Small intestine (tissue), 7 donors: ENCODE measurements around the gene CD180. TPM values are rescaled to one million over a fixed set of nuclear protein-coding genes. Genes with fewer than 3 reads are reported as not detected.

Experiments
- DNase-seq, 2 donors: peaks; one replicate each; pipeline versions ENCODE4 v3.0.0 to v3.0.0-alpha.2; 2013
- FAIRE-seq: peaks from 2 replicates; lab custom pipeline; 2012; peaks lifted over from hg19 to GRCh38; lab: Jason Lieb, UNC
- H3K27ac ChIP-seq, 3 donors: one replicate each; pipeline ENCODE4 v1.5.1; 2013; ENCODE audit warnings: low read length in 2 of 3, mild to moderate bottlenecking in 2 of 3, control low read depth in 1 of 3, inconsistent platforms in 1 of 3, low read depth in 1 of 3, moderate library complexity in 1 of 3
- H3K27me3 ChIP-seq, 3 donors: one replicate each; pipeline ENCODE4 v1.6.1; 2013; ENCODE audit warnings: low read length in 3 of 3, inconsistent platforms in 1 of 3; ENCODE audit not compliant: control insufficient read depth in 3 of 3, insufficient read depth in 3 of 3
- H3K36me3 ChIP-seq, 3 donors: one replicate each; pipeline ENCODE4 v1.6.1; 2013; ENCODE audit warnings: low read length in 3 of 3, inconsistent platforms in 1 of 3, low read depth in 1 of 3, mild to moderate bottlenecking in 1 of 3, moderate library complexity in 1 of 3; ENCODE audit not compliant: control insufficient read depth in 3 of 3, insufficient read depth in 2 of 3
- H3K4me1 ChIP-seq, 3 donors: one replicate each; pipeline ENCODE4 v1.6.1; 2013; ENCODE audit warnings: low read length in 2 of 3, inconsistent platforms in 1 of 3, low read depth in 1 of 3, mild to moderate bottlenecking in 1 of 3, moderate library complexity in 1 of 3; ENCODE audit not compliant: control insufficient read depth in 3 of 3, insufficient read depth in 2 of 3
- H3K4me3 ChIP-seq, 3 donors: one replicate each; pipeline ENCODE4 v1.5.1; 2013; ENCODE audit warnings: low read length in 3 of 3, control low read depth in 1 of 3, inconsistent platforms in 1 of 3, low read depth in 1 of 3, mild to moderate bottlenecking in 1 of 3, moderate library complexity in 1 of 3
- H3K9me3 ChIP-seq, 2 donors: one replicate each; pipeline ENCODE4 v1.6.1; 2013; ENCODE audit warnings: low read depth in 1 of 2, low read length in 1 of 2; ENCODE audit not compliant: control insufficient read depth in 2 of 2, insufficient read depth in 1 of 2
- WGBS, 3 donors: extraction: QIAGEN DNeasy Blood & Tissue Kit; methylation state at CpG; one replicate each; pipeline ENCODE4 v1.1.7; 2013; 5-methylcytosine and 5-hydroxymethylcytosine counted together
- polyA plus RNA-seq, 4 donors: library from polyadenylated mRNA; stranded (reverse) in 3 of 4; unstranded in 1 of 4; fragments of 200-250 nt in 3 of 4; fragments of 120-200 nt in 1 of 4; gene quantifications; one replicate each; pipeline versions ENCODE4 v1.2.1 to v1.2.3, GENCODE V29; 2013
- donor health status: healthy with polysubstance abuse.
- donor health status: control.
- donor health status: control.
- donor health status: Bipolar disorder and iron deficiency.
- donor health status: healthy.

Gene CD180
- polyA plus RNA-seq, 4 donors = 0.54 to 0.92 (median 0.55) TPM; not detected in 1

GRCh38 chr5:67135381-67135984 lies 61.1 kb downstream of the CD180 start:
- Histone ChIP-seq H3K9me3 (no peaks in the 10 kb centered on the region), H3K27me3 (no peaks in the 10 kb centered on the region), H3K27ac (no peak overlapping the region), H3K36me3 (peaks cover 0 to 6% (median 5%) of the 10 kb centered on the region in 3 donors), H3K4me1 (peaks cover 0 to 11% (median 0%) of the 10 kb centered on the region in 3 donors), H3K4me3 (no peak overlapping the region)
- FAIRE-seq = no peak
- DNase-seq = no peak
- 83 to 91% (median 88%) methylated on average over 6 of the region's 6 CpGs for WGBS, 3 donors

- peaks cover 0 to 8% (median 5%) of the 10 kb centered on the region in 3 donors for H3K36me3 ChIP-seq
- no peak for FAIRE-seq
Observed at GRCh38 chr5:67133776-67134175, 62.8 kb downstream of the CD180 start.

DNA sequence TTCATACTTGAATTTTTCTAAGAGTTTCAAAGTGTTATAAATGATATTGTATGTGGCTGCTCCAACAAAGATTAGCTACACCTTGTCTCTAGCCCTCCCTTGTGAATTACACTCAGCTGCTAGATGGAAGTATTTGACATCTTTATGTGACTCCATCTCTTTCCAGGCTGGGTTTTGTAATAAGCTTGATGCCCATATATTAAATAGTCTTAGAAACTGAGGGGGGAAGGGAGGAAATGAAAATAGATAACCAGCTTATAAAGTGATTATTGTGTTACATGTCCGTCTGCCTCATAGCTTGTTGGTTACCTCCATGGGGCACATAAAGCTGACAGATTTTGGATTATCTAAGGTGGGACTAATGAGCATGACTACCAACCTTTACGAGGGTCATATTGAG lies 63.4 kb downstream of the CD180 start:
- no peaks in the 10 kb centered on the region for H3K27me3 ChIP-seq
- H3K4me1 ChIP-seq = peaks cover 0 to 11% (median 0%) of the 10 kb centered on the region in 3 donors
- H3K27ac ChIP-seq = no peak overlapping the region
- WGBS, 3 donors = 46 to 50% (median 46%) methylated on average over 2 of the region's 2 CpGs
- no peak for DNase-seq
- no peaks in the 10 kb centered on the region for H3K9me3 ChIP-seq
- no peak overlapping the region for H3K4me3 ChIP-seq
- no peak for FAIRE-seq
- H3K36me3 ChIP-seq = peaks cover 0 to 8% (median 3%) of the 10 kb centered on the region in 3 donors

More at GRCh38 chr5:67133776-67134175, 62.8 kb downstream of the CD180 start:
- Histone ChIP-seq H3K4me1 (peaks cover 0 to 11% (median 0%) of the 10 kb centered on the region in 3 donors), H3K27ac (no peak overlapping the region), H3K27me3 (no peaks in the 10 kb centered on the region), H3K4me3 (no peak overlapping the region), H3K9me3 (no peaks in the 10 kb centered on the region)
- WGBS, 3 donors = 80 to 93% (median 89%) methylated on average over 3 of the region's 3 CpGs
- DNase-seq = no peak

GRCh38 chr5:67129768-67130167 lies 66.8 kb downstream of the CD180 start:
- no peak for DNase-seq
- Histone ChIP-seq H3K27me3 (no peaks in the 10 kb centered on the region), H3K4me3 (no peak overlapping the region), H3K4me1 (peaks cover 0 to 2% (median 0%) of the 10 kb centered on the region in 3 donors), H3K9me3 (no peaks in the 10 kb centered on the region), H3K27ac (no peak overlapping the region), H3K36me3 (peaks cover 0 to 7% (median 0%) of the 10 kb centered on the region in 3 donors)
- 90 to 93% (median 93%) methylated on average over 2 of the region's 2 CpGs for WGBS, 3 donors
- no peak for FAIRE-seq
